Brain microvascular endothelial cell (primary cell): Measurements from ENCODE around the gene RNF169.

Source experiments
- DNase-seq: peaks from one replicate; pipeline ENCODE4 v3.0.0-alpha.2; 2020
- H3K27ac ChIP-seq: fragments of 250-450 bp; sonication (Bioruptor Pico); 2 replicates; pipeline ENCODE4 v1.5.1; 2020; ENCODE audit warnings: mild to moderate bottlenecking, moderate library complexity
- H3K27me3 ChIP-seq: fragments of 250-450 bp; sonication (Bioruptor Pico); replicated peaks from 2 replicates; pipeline ENCODE4 v1.5.1; 2020; ENCODE audit warnings: mild to moderate bottlenecking
- H3K36me3 ChIP-seq: fragments of 250-450 bp; sonication (Bioruptor Pico); replicated peaks from 2 replicates; pipeline ENCODE4 v1.5.1; 2020; ENCODE audit warnings: mild to moderate bottlenecking
- H3K4me3 ChIP-seq: 2 replicates; pipeline ENCODE4 v1.5.1; 2011; ENCODE audit warnings: low read depth, mild to moderate bottlenecking, control low read depth, low read length, moderate library complexity
- in situ Hi-C: cut with HindIII; loops from 2 replicates; pipeline ENCODE4 v1.10.0; 2017; ENCODE audit warnings: low sequenced_read_pairs, low pct_ligation_motif_present
- TF ChIP-seq, protein P1 (sequence below): IDR thresholded peaks from 2 replicates; pipeline ENCODE4 v1.5.1; 2011; ENCODE audit warnings: low read depth, mild to moderate bottlenecking, moderate library complexity, low read length, control low read depth, inconsistent platforms; ENCODE audit errors: missing control alignments

Gene RNF169

DNA sequence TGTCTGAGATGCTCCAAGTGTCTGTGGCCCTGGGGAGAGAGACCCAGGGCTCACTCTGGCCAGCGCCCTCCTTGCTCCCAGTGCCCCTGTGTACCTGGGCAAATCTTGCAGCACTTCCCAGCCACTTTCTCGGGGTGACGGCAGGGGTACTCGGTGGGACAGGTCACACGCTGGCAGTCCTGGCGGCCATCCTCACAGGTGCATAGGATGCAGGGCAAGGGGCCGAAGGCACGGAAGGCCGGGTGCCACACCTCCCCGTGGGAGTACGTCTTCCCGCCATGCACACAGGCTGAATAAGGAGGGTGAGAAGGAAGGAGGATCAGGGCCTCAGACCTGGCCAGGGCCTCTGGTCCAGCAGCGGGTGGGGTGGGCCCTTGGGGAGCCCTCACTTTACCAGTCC lies 45.4 kb upstream of the RNF169 start:
- TF ChIP-seq, protein P1, sequence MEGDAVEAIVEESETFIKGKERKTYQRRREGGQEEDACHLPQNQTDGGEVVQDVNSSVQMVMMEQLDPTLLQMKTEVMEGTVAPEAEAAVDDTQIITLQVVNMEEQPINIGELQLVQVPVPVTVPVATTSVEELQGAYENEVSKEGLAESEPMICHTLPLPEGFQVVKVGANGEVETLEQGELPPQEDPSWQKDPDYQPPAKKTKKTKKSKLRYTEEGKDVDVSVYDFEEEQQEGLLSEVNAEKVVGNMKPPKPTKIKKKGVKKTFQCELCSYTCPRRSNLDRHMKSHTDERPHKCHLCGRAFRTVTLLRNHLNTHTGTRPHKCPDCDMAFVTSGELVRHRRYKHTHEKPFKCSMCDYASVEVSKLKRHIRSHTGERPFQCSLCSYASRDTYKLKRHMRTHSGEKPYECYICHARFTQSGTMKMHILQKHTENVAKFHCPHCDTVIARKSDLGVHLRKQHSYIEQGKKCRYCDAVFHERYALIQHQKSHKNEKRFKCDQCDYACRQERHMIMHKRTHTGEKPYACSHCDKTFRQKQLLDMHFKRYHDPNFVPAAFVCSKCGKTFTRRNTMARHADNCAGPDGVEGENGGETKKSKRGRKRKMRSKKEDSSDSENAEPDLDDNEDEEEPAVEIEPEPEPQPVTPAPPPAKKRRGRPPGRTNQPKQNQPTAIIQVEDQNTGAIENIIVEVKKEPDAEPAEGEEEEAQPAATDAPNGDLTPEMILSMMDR: no peak

DNA sequence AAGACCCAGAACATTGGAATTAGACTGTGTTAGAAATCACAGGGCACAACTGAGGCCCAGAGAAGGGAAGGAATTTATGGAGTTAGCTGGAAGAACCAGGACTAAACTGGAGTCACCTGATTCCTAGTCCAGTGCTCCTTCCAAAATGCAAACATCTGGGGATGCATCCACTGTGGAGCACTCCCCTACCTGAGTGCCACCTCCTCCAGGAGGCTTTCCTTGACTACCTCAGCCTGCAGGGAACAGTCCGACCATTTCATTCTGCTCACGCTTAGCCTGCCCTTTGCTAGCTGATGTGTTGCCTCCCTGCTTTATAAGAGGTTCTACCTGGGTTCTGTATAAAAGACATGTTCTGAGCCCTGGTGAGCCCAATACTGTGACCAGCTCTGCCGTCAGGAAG lies 41.5 kb upstream of the RNF169 start:
- H3K4me3 ChIP-seq: no peak overlapping the region
- H3K27ac ChIP-seq: no peak overlapping the region
- in situ Hi-C loops: no loop called here
- no peaks in the 10 kb centered on the region for H3K27me3 ChIP-seq
- TF ChIP-seq, protein P1: no peak
- no peaks in the 10 kb centered on the region for H3K36me3 ChIP-seq
- no peak for DNase-seq

More for the DNA sequence above, 45.4 kb upstream of the RNF169 start:
- Histone ChIP-seq H3K27ac (no peak overlapping the region), H3K27me3 (no peaks in the 10 kb centered on the region), H3K4me3 (no peak overlapping the region), H3K36me3 (no peaks in the 10 kb centered on the region)
- in situ Hi-C loops: no loop called here
- no peak for DNase-seq

DNA sequence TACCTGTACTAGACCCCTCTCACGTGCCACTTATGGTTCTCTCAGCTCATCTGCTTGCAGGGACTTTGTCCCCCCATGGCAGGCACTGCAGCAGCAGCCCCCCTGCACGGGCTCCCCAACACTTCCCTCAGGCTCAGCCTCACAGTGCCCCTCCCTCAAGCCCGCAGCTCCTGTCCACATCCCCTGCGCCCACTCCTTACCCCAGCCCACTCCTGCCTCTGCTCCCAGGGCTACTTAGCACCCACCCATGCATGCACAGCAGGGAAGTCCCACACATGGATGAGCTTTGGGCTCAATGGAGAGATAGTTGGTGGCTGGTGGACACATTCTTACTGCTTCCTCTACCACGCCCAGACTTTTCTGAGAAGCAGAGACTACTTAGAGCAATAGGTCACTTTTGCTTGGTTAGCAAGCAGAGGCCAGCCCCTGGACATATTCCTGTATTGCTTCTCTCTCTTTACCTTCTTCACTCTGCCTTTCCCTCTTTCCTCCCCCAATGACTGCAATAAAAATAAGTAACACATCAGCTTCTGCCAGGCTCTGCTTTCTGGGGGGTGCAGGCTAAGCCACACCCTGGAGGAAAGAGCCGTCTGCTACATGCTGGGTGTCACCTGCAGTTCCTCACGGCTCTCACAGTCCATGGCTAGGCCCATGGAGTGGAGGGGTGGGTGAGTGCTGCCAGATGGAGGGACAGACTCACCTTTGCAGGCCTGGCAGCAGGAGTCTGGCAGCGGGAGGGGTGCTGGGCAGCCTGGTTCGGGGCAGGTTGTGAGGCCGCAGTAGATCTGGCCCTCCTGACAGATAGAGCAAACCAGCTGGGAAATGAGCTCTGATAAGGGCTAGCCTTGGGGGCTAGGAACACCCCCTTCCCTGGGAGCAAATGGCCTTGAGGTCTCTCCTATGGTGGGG lies 40.8 kb upstream of the RNF169 start:
- in situ Hi-C loops: no loop called here
- H3K36me3 ChIP-seq: no peaks in the 10 kb centered on the region

DNA sequence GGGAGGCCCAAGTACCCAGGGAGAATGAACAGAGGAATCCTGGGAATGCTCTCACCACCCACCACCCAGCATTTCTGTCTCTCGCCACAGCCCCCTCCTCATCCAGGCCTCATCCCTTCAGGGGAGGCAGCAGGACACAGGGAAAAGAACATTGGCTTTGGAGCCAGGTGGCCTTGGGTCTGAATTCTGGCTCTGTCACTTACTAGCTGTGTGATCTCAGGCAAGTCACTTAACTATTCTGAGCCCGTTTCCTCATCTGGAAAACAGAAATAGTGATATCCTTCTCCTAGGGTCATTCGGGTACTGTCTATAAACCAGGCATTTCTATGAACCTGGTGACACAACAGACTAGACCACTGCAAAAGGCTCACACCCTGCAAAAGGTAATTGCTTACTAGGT lies 39.5 kb upstream of the RNF169 start:
- DNase-seq: no peak
- Histone ChIP-seq H3K36me3 (no peaks in the 10 kb centered on the region), H3K27ac (no peak overlapping the region), H3K27me3 (no peaks in the 10 kb centered on the region), H3K4me3 (no peak overlapping the region)
- in situ Hi-C loops: no loop called here
- TF ChIP-seq, protein P1: no peak

More for the DNA sequence above, 40.8 kb upstream of the RNF169 start:
- Histone ChIP-seq H3K4me3 (no peak overlapping the region), H3K27ac (no peak overlapping the region), H3K27me3 (no peaks in the 10 kb centered on the region)
- no peak for DNase-seq
- TF ChIP-seq, protein P1: no peak

DNA sequence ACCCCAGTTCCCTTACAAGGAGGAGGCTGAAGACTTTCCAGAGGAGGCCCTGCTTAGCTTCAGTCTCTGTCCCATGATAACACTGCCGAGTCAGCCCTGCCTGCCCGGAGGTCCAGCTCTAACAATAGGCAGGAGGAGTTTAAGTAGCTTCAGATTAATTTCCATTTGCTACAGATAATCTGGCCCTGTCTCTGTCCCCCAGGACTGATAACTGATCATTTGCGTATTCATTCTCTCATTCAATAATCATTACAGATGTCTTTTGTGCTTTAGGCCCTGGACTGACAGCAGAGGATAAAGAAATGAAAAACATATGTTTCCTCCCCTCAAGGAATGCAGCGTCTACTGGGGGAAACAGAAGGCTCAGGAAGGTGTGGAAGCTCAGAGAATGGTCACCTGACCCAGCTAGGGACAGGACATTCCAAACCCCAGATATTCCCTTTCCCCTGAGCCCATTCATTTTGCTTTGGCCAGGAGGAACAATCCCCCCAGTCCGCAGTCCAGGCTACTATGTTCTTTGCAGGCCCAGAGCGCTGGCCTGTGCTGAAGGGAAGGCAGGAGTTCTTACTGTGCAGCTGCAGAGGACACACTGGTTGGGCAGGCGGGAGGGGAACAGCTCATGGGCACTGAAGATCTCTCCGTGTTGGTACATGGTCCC lies 38.2 kb upstream of the RNF169 start:
- no peaks in the 10 kb centered on the region for H3K27me3 ChIP-seq
- DNase-seq: peak; percentile 35
- H3K4me3 ChIP-seq: no peak overlapping the region
- no peak overlapping the region for H3K27ac ChIP-seq
- TF ChIP-seq, protein P1: no peak
- no peaks in the 10 kb centered on the region for H3K36me3 ChIP-seq
- in situ Hi-C loops: no loop called here
